ENCODE data around the gene AFF1. TPM values are rescaled to one million over a fixed set of nuclear protein-coding genes. Genes with fewer than 3 reads are reported as not detected.
A peak's percentile ranks its signal among the peaks of the same experiment; 100 is the strongest.

Gene AFF1
- total RNA-seq, 1 experiment from 2014 or later = 4.5 TPM

DNA sequence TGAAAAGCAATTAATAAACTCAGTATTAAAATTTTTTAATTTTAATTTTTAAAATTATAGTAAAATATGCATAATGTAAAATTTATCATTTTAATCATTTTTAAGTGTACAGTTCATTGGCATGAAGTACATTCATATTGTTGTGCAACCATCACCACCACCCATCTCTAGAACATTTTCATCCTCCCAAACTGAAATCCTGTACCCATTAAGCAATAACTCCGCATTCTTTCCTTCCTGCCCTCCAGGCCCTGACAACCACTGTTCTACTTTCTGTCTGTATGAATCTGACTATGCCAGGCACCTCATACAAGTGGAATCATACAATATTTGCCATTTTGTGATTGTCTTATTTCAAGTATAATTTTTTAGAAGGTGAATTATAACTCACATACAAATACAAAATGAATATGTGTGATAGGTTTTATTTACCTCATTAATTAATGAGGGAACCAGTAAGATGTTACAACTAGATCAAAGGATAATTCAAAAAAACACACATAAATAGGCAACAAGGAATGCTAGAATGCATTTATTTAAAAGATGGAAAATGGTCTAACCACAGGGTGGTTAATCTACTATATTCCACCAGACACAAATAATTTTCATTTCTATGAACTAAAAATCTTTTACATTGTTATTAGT, 13.1 kb upstream of the AFF1 start:
- no peak for DNase-seq (ENCODE audit: low read depth)

- DNase-seq (ENCODE audit: low read depth) = peak; percentile 66
These were observed 10.0 kb upstream of the AFF1 start for GRCh38 chr4:86924811-86925210.

DNA sequence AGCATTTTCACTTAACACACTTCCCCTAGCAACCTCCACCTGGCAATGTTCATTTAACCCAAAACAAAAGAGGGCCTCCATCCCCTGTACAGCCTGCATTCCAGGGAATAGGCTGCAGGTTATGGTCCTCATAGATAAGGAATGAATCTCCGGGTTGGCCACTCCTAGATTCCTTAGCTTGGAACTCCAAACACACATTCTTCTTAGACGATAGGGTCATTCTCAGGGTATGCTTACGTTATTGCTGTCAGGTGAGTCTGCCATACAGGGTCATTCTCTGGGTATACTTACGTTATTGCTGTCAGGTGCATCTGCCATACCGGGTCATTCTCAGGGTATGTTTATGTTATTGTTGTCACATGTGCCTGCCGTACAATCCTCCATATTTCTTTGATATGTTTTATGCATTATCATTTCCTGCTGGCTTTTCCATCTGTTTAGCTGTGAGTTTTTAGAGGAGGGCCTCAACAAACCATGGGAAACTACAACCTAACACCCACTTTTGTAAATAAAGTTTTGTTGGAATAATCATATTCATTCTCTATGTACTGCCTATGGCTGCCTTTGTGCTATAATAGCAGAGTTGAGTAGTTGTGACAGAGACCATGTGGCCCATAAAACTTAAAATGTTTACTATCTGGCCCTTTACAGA, 8.2 kb upstream of the AFF1 start:
- no peak for DNase-seq (ENCODE audit: low read depth)

- peak; percentile 41 for DNase-seq (ENCODE audit: low read depth)
These were observed 6.9 kb upstream of the AFF1 start for GRCh38 chr4:86927843-86928395.

DNA sequence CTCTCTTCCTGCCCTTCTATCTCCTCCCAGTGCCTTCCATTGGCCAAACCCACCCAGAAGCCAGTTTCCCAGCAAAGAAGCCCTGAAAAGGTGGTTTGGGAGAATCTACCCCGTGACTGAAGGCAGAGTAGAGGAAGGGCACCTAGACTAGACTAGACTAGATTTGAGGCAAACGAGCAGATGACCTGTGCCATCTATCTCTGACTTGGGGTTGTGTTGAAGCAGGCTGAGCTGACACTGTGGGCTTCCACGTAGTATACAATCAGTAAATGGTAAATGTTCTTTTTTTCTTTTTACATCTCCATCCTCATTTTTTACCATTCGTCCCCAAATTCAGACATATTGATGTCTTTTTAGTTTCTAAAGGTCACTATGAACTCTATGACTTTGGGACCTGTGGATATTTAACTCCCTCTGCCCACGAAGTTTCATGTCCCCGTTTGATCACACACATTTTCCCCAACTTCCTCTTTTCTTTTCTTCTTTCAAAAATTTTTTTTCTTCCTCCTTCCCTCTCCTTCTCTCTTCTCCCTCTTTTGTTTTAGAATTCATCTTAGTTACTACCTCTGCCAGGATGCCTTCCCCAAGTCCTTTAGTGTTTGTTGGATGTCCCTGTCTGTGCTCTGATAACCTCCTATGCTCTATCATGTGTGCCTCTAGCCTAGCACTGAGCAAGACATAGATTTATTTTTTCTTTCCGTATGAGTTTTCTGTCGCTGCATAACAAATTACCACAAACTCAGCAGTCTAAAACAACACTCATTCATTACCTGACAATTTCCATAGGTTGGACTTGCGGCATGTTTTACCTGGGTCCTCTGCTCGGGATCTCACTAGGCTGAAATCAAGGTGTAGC, 6.2 kb upstream of the AFF1 start:
- no peak for DNase-seq (ENCODE audit: low read depth)

DNA sequence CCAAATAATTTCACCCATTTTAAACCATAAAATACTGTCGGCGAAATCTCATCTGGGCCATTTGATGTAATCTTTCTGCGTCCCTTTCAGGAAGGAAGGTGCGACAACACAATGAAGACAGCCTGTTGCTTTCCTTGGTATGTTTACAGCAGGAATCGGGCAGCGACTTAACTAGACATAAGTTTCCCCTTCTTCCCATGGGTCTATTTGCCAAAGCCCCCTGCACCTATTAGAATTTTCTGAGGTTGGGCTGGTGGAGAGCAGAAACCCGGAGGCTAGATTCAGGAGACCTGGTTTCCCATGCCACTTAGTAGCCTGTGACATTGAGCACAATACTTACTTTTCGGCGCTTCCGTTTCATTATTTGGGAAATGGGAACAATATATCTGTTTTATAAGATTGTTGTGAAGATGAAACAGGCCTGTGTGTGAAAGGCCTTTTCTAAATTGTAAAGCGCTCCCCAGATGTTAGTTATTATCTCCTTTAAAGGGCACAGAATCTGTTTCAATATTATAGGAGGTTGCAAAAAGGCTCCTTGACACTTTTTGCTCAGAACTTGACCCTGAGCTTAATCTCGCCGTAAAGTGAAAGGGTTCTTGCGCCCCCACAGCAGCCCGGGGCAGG, 552 bp upstream of the AFF1 start:
- no peak for DNase-seq (ENCODE audit: low read depth)

DNA sequence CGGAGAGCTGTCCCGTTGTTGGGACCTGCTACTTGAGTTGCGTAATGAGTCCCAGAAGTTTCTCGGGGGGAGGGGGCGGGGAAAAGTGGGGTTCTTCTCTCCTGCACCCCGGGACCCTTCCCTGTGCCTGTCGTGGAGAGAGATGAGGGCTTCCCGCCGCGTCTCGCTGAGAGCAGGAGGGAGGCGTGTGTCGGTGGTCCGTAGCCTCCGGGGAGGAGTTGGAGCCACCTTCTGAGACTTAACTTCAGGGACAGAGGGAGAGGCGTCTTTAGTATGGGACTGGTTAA, 698 bp downstream of the AFF1 start:
- no peak for DNase-seq (ENCODE audit: low read depth)

DNA sequence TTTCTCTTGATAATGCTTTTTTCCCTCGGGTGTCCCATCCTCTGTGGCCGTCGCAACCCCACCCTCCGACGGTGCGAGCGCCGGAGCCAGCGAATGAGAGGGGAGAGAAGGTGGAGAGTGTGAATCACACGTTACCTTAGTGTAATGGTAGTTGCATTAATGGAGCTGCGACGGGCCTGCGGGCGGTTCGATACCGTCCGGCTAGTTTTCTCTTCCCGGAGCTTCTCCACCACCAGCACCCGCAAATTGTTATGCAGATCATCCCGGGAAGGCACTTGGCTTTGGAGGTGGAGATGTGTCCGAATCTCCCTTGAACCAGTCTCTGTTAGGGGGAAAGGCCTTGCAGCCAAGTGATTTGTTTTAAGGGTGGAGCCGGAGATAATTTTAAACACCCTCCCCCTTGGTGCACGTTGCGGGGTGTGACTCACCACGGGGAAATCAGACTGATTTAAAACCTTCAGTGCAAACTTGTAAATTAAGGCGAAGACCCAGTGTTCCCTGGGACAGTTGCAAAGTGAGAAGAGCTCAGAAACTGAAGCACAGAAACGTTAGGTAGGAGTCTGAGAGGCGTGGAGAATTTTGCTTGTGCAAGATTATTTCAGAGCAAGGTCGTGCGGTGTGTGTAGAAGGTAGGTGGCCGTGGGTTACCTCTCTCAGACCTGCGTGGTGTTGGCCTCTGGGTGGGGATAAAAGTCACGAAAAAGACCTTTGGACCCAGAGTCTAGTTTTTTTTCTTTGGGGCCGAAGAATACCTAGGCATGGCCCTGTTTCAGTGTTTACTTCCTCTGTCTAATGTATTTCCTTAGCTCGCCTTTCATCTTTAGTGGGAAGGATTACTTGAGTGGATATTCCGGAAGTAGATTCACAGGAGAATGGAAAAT, 1.3 kb downstream of the AFF1 start:
- DNase-seq (ENCODE audit: low read depth) = peak; percentile 70

DNA sequence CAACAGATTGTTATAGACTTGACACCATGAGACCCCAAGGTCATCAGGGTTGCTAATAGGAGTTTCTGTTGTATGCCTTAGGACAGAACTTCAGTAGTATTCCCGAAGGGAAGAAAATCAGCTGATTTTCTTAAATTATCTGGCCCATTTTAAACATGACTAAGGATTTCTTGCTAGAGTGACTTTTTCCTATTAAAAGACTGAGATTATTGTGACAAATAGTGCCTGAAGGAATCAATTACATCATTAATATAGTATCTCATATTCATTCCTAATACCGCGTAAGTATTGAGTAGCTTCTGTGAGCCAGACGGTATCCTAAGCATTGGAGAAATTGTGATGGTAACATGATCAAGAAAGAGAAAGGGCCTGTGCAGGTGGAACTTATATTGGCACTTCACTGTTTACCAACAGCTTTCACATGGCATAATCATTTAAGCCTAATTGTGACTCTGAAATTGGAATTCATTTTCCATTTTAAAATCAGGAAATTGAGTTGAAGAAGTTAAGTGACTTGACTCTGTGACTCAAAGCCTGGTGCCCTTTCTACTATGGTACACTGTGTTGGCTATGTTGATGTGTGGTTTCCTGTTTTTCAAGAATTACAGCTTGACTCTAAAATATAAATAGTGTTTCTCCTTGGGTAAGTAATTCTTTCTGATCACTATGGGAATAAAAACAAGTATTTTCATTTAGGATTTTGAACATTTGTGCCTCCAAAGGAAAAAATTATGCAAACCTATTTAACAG, 4.1 kb downstream of the AFF1 start:
- DNase-seq (ENCODE audit: low read depth) = no peak

GRCh38 chr4:86939729-86940575, 5.1 kb downstream of the AFF1 start:
- DNase-seq (ENCODE audit: low read depth) = no peak

DNA sequence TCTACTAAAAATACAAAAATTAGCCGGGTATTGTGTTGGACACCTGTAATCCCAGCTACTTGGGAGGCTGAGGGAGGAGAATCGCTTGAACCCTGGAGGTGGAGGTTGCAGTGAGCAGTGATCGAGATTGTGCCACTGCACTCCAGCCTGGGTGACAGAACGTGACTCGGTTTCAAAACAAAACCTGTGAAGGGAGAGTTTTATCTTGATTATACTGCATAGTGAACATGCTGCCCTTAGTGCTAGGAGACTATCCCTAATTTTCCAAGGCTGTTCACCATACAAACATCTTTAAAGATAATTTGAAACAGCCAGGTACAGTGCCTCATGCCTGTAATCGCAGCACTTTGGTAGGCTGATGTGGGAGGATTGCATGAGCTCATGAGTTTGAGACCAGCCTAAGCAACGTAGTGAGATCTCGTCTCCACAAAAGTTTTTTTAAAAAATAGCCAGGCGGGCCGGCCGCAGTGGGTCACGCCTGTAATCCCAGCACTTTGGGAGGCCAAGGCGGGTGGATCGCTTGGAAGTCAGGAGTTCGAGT, 6.2 kb downstream of the AFF1 start:
- no peak for DNase-seq (ENCODE audit: low read depth)

- DNase-seq (ENCODE audit: low read depth) = no peak
These were observed 7.4 kb downstream of the AFF1 start for GRCh38 chr4:86942185-86942666.

- no peak for DNase-seq (ENCODE audit: low read depth)
These were observed 10.4 kb downstream of the AFF1 start for GRCh38 chr4:86944964-86945781.

- DNase-seq (ENCODE audit: low read depth) = no peak
These were observed 12.2 kb downstream of the AFF1 start for GRCh38 chr4:86946868-86947500.

DNA sequence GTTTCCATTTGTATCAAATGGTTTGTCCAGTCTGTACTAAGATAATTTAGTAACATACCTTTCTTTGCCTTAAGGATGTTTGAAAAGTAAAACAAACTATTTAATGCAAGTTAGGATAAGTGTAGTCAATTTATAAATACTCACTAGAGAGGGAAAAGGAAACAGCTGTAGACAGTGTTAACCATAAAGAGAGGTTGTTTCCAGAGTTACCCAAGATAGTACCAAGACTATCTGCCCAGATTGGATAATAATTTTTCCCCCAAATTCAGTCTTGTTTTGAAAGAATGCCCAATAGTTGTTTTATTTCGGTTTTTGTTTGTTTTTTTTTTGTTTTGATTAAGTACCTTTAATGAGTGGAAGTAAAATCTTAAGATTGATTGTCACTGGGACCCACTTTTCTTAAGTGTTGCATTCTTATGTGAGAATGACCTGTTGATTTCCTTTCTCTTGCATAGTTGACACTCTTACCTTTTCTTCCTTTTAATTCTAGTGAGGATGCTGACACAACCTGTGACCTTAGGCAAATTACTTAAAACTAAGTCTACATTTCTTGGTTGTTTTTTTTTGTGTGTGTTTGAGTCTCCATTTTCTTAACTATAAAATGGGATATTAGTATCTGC, 12.8 kb downstream of the AFF1 start:
- DNase-seq (ENCODE audit: low read depth) = no peak

- no peak for DNase-seq (ENCODE audit: low read depth)
These were observed 13.5 kb downstream of the AFF1 start for GRCh38 chr4:86948276-86948675.

- DNase-seq (ENCODE audit: low read depth) = no peak
These were observed 16.2 kb downstream of the AFF1 start for GRCh38 chr4:86950831-86951525.
